ENCODE measurements around the gene BTG2. TPM values are rescaled to one million over a fixed set of nuclear protein-coding genes. Genes with fewer than 3 reads are reported as not detected.

Gene BTG2
- total RNA-seq, 1 experiment from 2014 or later: 2.9 TPM

GRCh38 chr1:203331224-203331623 is 25.9 kb downstream of the BTG2 start:
- no peak overlapping the region for H2AK5ac ChIP-seq (ENCODE audit: insufficient read length, low read length)
- Mint-ChIP-seq H3K4me3 (no peak overlapping the region), H3K27me3 (ENCODE audit: low read depth) (peaks cover 68% of the 10 kb centered on the region), H3K9me3 (no peaks in the 10 kb centered on the region), H3K27ac (no peak overlapping the region), H3K36me3 (ENCODE audit: insufficient read depth in 1 of 3, low read depth in 3 of 3) (no peaks in the 10 kb centered on the region), H3K4me1 (peaks cover 25 to 32% of the 10 kb centered on the region in 2 experiments)
- peaks cover 4% of the 10 kb centered on the region for H3K23me2 ChIP-seq (ENCODE audit: insufficient read length, low read depth, low read length, poor library complexity, severe bottlenecking)
- H3K18ac ChIP-seq (ENCODE audit: insufficient read length, low read depth, low read length): no peak overlapping the region
- H2AFZ ChIP-seq (ENCODE audit: low read length): no peak overlapping the region
- H4K5ac ChIP-seq (ENCODE audit: insufficient read length, low read depth, low read length): no peak overlapping the region
- no peak overlapping the region for H4K91ac ChIP-seq (ENCODE audit: insufficient read length, low read depth, low read length)
- no peak overlapping the region for H3K23ac ChIP-seq (ENCODE audit: insufficient read length, low read depth, low read length)
- no peak for DNase-seq
- H2BK20ac ChIP-seq (ENCODE audit: low read depth, low read length, poor library complexity, severe bottlenecking): no peak overlapping the region
- H3K4me1 ChIP-seq (ENCODE audit: insufficient read depth, low read length): peaks cover 5% of the 10 kb centered on the region; the same call in 1 of the 2 replicates
- no peak overlapping the region for H3K14ac ChIP-seq (ENCODE audit: insufficient read depth, low read length)
- H2BK5ac ChIP-seq (ENCODE audit: insufficient read length, low read length): no peak overlapping the region
- no CpG with 5 or more reads among the region's 1 CpG for WGBS (ENCODE audit: extremely low coverage, insufficient read length, low lambda C conversion rate)
- H4K8ac ChIP-seq (replicated peaks; ENCODE audit: insufficient read length, low read depth, low read length): no peak overlapping the region
- no peak overlapping the region for H2BK15ac ChIP-seq (ENCODE audit: low read depth, low read length)
- H3K4ac ChIP-seq (ENCODE audit: low read depth, low read length): no peak overlapping the region
- no peak overlapping the region for H2BK120ac ChIP-seq (ENCODE audit: low read depth, low read length, poor library complexity, severe bottlenecking)
- peaks cover 2% of the 10 kb centered on the region for H4K20me1 ChIP-seq (ENCODE audit: control insufficient read depth, insufficient read depth, insufficient read length)
- no peak overlapping the region for H3K9ac ChIP-seq (ENCODE audit: extremely low read depth, insufficient read length, low read length)
- H3T11ph ChIP-seq (ENCODE audit: low read length): no peak overlapping the region
- TF ChIP-seq CTCF (conservative IDR thresholded peaks at IDR 0.05): no peak
- H3K27me3 ChIP-seq (ENCODE audit: insufficient read depth, low read length): peaks cover 8% of the 10 kb centered on the region; the same call in 1 of the 2 replicates
- H3K27ac ChIP-seq (ENCODE audit: insufficient read length, low read depth, low read length): no peak overlapping the region
- H3K9me3 ChIP-seq (ENCODE audit: control insufficient read depth, low read depth, low read length): no peaks in the 10 kb centered on the region
- no peak overlapping the region for H3K56ac ChIP-seq (ENCODE audit: insufficient read length, low read depth, low read length)
- H3K79me1 ChIP-seq (ENCODE audit: insufficient read depth, low read depth, low read length, poor library complexity, severe bottlenecking): no peaks in the 10 kb centered on the region
- H3K4me2 ChIP-seq (ENCODE audit: insufficient read depth, insufficient read length, low read length): no peak overlapping the region
- H3K79me2 ChIP-seq (ENCODE audit: insufficient read depth, low read length): no peaks in the 10 kb centered on the region
- no peak overlapping the region for H2BK12ac ChIP-seq (ENCODE audit: insufficient read length, low read depth, low read length)
